ENCODE results near the gene LUZP2.

- no peak for TF ChIP-seq CTCF (IDR thresholded peaks at IDR 0.05)
- TF ChIP-seq POLR2A (IDR thresholded peaks at IDR 0.05) = no peak
Observed at GRCh38 chr11:24502425-24502824, 5.6 kb downstream of the LUZP2 start.
